GM12801 (cell line): Measurements from ENCODE around the gene PRKAA1.

ENCODE experiments used
- TF ChIP-seq, protein P1 (sequence below): IDR thresholded peaks from one replicate; pipeline ENCODE4 v1.5.1; 2011; ENCODE audit warnings: control low read depth; ENCODE audit not compliant: insufficient read length; ENCODE audit errors: extremely low read depth

The PRKAA1 gene

GRCh38 chr5:40798012-40798800 lies at the start of gene PRKAA1:
Gene PRKAA1 (minus strand): TSS chr5:40798374. CDS start chr5:40798189, 185 bp downstream.
- TF ChIP-seq, protein P1, sequence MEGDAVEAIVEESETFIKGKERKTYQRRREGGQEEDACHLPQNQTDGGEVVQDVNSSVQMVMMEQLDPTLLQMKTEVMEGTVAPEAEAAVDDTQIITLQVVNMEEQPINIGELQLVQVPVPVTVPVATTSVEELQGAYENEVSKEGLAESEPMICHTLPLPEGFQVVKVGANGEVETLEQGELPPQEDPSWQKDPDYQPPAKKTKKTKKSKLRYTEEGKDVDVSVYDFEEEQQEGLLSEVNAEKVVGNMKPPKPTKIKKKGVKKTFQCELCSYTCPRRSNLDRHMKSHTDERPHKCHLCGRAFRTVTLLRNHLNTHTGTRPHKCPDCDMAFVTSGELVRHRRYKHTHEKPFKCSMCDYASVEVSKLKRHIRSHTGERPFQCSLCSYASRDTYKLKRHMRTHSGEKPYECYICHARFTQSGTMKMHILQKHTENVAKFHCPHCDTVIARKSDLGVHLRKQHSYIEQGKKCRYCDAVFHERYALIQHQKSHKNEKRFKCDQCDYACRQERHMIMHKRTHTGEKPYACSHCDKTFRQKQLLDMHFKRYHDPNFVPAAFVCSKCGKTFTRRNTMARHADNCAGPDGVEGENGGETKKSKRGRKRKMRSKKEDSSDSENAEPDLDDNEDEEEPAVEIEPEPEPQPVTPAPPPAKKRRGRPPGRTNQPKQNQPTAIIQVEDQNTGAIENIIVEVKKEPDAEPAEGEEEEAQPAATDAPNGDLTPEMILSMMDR, result no peak

GRCh38 chr5:40847525-40847924 lies 49.4 kb upstream of the PRKAA1 start:
- TF ChIP-seq, protein P1, result no peak

- TF ChIP-seq, protein P1, result no peak
Observed at GRCh38 chr5:40846371-40846770, 48.2 kb upstream of the PRKAA1 start.

- TF ChIP-seq, protein P1, result no peak
Observed at GRCh38 chr5:40844565-40844964, 46.4 kb upstream of the PRKAA1 start.

GRCh38 chr5:40842351-40842750 lies 44.2 kb upstream of the PRKAA1 start:
- TF ChIP-seq, protein P1, result no peak

GRCh38 chr5:40841068-40841805 lies 43.1 kb upstream of the PRKAA1 start, which contains the start of gene CARD6:
Gene CARD6 (plus strand): TSS chr5:40841367. CDS start chr5:40841383, 16 bp downstream.
- TF ChIP-seq, protein P1, result no peak

GRCh38 chr5:40838086-40838485 lies 39.9 kb upstream of the PRKAA1 start:
- TF ChIP-seq, protein P1, result no peak
